Tibial nerve (tissue), 4 donors: Measurements from ENCODE around the gene UCP2. TPM values are rescaled to one million over a fixed set of nuclear protein-coding genes. Genes with fewer than 3 reads are reported as not detected.

Source experiments
- DNase-seq, 2 donors: peaks; one replicate each; pipeline ENCODE4 v3.0.0-alpha.2; 2019; ENCODE audit warnings: low spot score in 2 of 2
- H3K27ac ChIP-seq, 4 donors: fragments of 200-600 bp; sonication (generic) in 3 of 4; one replicate each; pipeline ENCODE4 v1.5.1; 2017 to 2019; ENCODE audit warnings: mild to moderate bottlenecking in 1 of 4
- H3K27me3 ChIP-seq, 2 donors: fragments of 200-600 bp; sonication (generic) in 1 of 2; one replicate each; pipeline versions ENCODE4 v1.5.1 to v1.6.0; 2017 to 2019
- H3K36me3 ChIP-seq, 3 donors: fragments of 200-600 bp; sonication (generic); one replicate each; pipeline ENCODE4 v1.5.1; 2018 to 2019
- H3K4me1 ChIP-seq, 4 donors: fragments of 200-600 bp; sonication (generic) in 3 of 4; one replicate each; pipeline ENCODE4 v1.5.1; 2017 to 2019
- H3K4me3 ChIP-seq, 4 donors: fragments of 200-600 bp; sonication (generic) in 3 of 4; one replicate each; pipeline ENCODE4 v1.5.1; 2017 to 2019; ENCODE audit warnings: mild to moderate bottlenecking in 1 of 4, moderate library complexity in 1 of 4
- H3K9me3 ChIP-seq, 4 donors: fragments of 200-600 bp; sonication (generic) in 3 of 4; one replicate each; pipeline ENCODE4 v1.5.1; 2017 to 2019
- EP300 ChIP-seq, 2 donors: sonication (generic); formaldehyde crosslinking; IDR thresholded peaks; one replicate each; pipeline ENCODE4 v1.6.1; 2017; ENCODE audit warnings: antibody characterized with exemption in 2 of 2, mild to moderate bottlenecking in 1 of 2
- POLR2A ChIP-seq, 2 donors: fragments of 450-650 bp; IDR thresholded peaks; one replicate each; pipeline ENCODE4 v1.6.1; 2017; ENCODE audit warnings: antibody characterized with exemption in 2 of 2, mild to moderate bottlenecking in 2 of 2, moderate library complexity in 2 of 2
- WGBS, 2 donors: methylation state at CpG; one replicate each; pipeline ENCODE4 v1.1.5; 2018; 5-methylcytosine and 5-hydroxymethylcytosine counted together
- total RNA-seq, 4 donors: library from RNA; depleted of rRNA; stranded (reverse); fragments of >200 nt; gene quantifications; one replicate each; pipeline ENCODE4 v1.1.0, GENCODE V29; 2016
- TF ChIP-seq, protein P1 (sequence below), 5 experiments: fragments of 200-600 bp in 3 of 5; fragments of 450-650 bp in 2 of 5; sonication (generic) in 3 of 5; IDR thresholded peaks; one replicate each; pipeline ENCODE4 v1.5.1; 2016 to 2019; ENCODE audit warnings: antibody characterized with exemption in 5 of 5, mild to moderate bottlenecking in 3 of 5, moderate library complexity in 2 of 5

UCP2 gene
- total RNA-seq, 4 donors from 2014 or later, result 18.6 to 60.6 (median 53.0) TPM

DNA sequence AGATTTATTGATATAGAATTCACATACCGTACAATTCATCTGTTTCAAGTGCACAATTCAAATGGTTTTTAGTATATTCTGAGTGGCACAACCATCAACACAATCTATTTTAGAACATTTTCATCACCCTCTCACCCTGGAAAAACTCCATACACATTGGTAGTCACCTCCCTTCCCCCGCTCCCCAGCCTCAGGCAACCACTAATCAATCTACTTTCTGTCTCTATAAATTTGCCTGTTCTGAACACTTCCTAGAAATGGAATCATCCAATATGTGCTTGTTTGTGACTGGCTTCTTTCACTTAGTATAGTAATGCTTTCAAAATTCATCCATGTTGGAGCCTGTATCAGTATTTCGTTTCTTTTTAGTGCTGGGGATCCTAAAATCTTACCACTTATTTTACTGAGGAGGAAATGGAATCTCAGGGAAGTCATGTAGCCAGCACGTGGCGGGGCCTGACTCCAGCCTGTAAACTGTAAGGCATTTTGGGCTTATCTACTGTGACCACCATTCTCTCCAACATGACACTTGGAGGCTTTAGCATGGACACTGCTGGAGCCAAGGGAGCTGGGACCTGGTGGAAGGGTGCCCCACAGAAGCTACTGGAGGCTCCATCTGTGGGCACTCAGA, 27.1 kb upstream of the UCP2 start:
- no peak for TF ChIP-seq POLR2A (IDR thresholded peaks at IDR 0.05)
- TF ChIP-seq, protein P1, sequence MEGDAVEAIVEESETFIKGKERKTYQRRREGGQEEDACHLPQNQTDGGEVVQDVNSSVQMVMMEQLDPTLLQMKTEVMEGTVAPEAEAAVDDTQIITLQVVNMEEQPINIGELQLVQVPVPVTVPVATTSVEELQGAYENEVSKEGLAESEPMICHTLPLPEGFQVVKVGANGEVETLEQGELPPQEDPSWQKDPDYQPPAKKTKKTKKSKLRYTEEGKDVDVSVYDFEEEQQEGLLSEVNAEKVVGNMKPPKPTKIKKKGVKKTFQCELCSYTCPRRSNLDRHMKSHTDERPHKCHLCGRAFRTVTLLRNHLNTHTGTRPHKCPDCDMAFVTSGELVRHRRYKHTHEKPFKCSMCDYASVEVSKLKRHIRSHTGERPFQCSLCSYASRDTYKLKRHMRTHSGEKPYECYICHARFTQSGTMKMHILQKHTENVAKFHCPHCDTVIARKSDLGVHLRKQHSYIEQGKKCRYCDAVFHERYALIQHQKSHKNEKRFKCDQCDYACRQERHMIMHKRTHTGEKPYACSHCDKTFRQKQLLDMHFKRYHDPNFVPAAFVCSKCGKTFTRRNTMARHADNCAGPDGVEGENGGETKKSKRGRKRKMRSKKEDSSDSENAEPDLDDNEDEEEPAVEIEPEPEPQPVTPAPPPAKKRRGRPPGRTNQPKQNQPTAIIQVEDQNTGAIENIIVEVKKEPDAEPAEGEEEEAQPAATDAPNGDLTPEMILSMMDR (IDR thresholded peaks at IDR 0.05), result no peak
- no peak for TF ChIP-seq EP300 (IDR thresholded peaks at IDR 0.05)
- Histone ChIP-seq H3K4me1 (peaks cover 0 to 13% (median 9%) of the 10 kb centered on the region in 4 donors), H3K27me3 (no peaks in the 10 kb centered on the region), H3K36me3 (peaks cover 0 to 67% (median 0%) of the 10 kb centered on the region in 3 donors), H3K9me3 (no peaks in the 10 kb centered on the region), H3K27ac (no peak overlapping the region), H3K4me3 (no peak overlapping the region)
- WGBS, 2 donors, result 85 to 87% methylated on average over 5 of the region's 5 CpGs
- no peak for DNase-seq

DNA sequence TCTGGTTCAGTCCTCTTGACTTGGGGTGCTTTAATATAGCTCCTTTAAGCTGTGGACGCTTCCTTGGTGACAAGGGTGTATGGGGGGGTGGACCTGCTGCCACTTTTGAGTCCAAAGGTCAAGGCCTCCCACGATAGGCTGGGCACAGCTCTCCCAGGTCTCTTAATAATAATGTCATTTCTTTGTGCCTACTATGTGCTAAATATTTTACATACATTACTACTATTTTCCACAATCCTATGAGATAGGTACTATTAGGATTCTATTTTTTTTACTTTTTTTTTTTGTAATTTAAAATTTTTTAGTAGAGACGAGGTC, 26.5 kb upstream of the UCP2 start:
- Histone ChIP-seq H3K27ac (no peak overlapping the region), H3K4me3 (no peak overlapping the region), H3K27me3 (no peaks in the 10 kb centered on the region), H3K36me3 (peaks cover 0 to 67% (median 0%) of the 10 kb centered on the region in 3 donors), H3K4me1 (peaks cover 0 to 13% (median 9%) of the 10 kb centered on the region in 4 donors), H3K9me3 (no peaks in the 10 kb centered on the region)
- WGBS, 2 donors, result 77 to 86% methylated on average over 3 of the region's 3 CpGs
- TF ChIP-seq, protein P1 (IDR thresholded peaks at IDR 0.05), result no peak
- TF ChIP-seq POLR2A (IDR thresholded peaks at IDR 0.05) (no peak), EP300 (IDR thresholded peaks at IDR 0.05) (no peak)
- no peak for DNase-seq

DNA sequence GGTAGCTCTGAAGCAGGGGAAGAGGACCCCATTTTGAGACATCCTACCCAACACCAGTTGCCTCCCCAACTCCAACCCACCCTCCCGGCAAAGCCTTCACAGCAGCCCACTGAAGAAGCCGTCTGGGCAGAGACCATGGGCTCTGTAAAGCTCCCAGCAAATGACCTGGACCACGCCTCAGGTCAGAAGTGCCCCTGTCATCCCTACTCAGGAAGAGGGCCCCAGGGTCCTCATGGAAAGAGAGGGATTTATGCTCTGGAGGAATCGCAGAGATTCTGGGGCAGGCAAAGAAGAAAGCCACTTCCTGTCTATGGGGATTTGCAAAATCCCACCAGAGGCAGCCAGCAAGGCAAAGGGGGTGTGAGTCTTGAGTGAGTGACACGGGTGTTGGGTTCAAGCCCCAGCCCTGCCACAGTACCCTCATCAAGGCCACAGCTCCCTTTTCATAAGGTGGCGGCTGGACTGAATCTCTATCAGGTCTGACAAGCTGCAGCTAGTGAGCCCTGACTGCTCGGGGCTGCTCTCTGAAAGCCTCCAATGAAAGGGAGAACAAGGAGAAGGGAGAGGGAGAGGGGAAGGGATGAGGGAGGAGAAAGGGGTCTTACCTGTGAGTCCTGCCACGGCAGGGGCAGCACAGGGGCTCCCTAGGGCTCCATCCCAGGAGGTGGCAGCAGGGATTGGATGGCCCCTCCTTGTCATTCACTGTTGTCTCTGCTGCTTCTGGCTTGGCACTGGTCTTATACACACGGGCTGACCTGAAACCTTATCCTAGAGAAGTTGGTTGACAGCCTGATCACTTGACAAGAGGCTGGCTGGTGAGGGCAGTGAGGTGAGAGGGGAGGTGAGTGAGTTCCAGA, 26.0 kb upstream of the UCP2 start, which contains the start of gene UCP3:
Gene UCP3 (minus strand): TSS at position 713 of the 857 bp plus-strand sequence. CDS start 2,043 bp downstream, outside the sequence.
- peaks cover 0 to 67% (median 0%) of the 10 kb centered on the region in 3 donors for H3K36me3 ChIP-seq
- TF ChIP-seq EP300 (IDR thresholded peaks at IDR 0.05) (no peak), POLR2A (IDR thresholded peaks at IDR 0.05) (no peak)
- TF ChIP-seq, protein P1 (IDR thresholded peaks at IDR 0.05), result no peak
- WGBS, 2 donors, result 66 to 67% methylated on average over 9 of the region's 9 CpGs

DNA sequence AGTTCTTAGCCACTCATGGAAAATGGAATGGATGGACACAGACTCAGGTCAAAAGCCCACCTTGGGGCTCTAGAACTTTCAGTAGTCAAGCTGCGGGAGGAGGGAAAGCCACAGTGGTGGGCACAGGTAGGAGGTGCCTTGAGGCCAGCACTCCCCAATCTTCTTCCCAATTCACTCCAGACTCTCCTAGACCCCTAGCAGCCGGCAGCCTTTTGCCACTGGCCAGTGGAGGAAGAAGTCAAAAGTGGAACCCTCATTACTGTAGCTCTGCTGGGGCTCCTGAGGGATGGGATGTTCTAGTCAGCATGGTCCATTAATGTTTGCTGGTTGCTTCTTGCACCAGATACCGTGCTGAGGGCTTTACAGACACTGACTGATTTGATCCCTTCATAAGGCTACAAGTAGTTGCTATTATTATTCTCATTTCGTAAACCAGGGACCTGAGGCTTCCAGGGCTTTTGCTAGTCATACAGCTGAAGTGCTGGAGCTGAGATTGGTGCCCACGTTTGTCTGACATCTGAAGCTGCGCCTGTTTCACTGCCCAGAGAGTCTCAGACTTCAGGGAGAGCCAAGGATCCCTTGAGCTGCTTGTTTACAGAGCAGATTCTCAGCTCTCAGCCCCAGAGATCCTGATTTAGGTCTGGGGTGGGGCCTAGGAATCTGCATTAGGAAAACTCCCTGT, 25.2 kb upstream of the UCP2 start:
- no peak overlapping the region for H3K4me3 ChIP-seq
- peaks cover 0 to 67% (median 0%) of the 10 kb centered on the region in 3 donors for H3K36me3 ChIP-seq
- H3K4me1 ChIP-seq, result peaks cover 0 to 13% (median 9%) of the 10 kb centered on the region in 4 donors
- DNase-seq, result no peak
- 85 to 92% methylated on average over 6 of the region's 6 CpGs for WGBS, 2 donors
- no peaks in the 10 kb centered on the region for H3K27me3 ChIP-seq
- H3K9me3 ChIP-seq, result no peaks in the 10 kb centered on the region
- H3K27ac ChIP-seq, result no peak overlapping the region
- TF ChIP-seq, protein P1 (IDR thresholded peaks at IDR 0.05), result no peak
- TF ChIP-seq EP300 (IDR thresholded peaks at IDR 0.05) (no peak), POLR2A (IDR thresholded peaks at IDR 0.05) (no peak)

More for the DNA sequence above, 26.0 kb upstream of the UCP2 start, which contains the start of gene UCP3:
- H3K9me3 ChIP-seq, result no peaks in the 10 kb centered on the region
- peaks cover 0 to 13% (median 9%) of the 10 kb centered on the region in 4 donors for H3K4me1 ChIP-seq
- H3K4me3 ChIP-seq, result no peak within 1 kb of the TSS
- H3K27ac ChIP-seq, result no peak within 1 kb of the TSS
- H3K27me3 ChIP-seq, result no peaks in the 10 kb centered on the region
- DNase-seq, result no peak
